ENCODE measurements around the gene PKD2L1.

DNA sequence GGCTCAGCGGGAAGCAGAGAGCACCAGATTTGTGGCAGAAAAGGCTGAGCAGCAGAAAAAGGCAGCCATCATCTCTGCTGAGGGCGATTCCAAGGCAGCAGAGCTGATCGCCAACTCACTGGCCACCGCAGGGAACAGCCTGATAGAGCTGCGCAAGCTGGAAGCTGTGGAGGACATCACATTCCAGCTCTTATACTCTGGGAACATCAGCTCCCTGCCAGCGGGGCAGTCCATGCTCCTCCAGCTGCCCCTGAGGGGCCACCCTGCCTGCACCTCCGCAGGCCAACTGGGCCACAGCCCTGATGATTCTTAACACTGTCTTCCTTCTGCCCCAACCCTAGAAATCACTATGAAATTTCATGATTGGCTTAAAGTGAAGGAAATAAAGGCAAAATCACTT, 81.2 kb downstream of the PKD2L1 start:
- TF ChIP-seq, protein P1, sequence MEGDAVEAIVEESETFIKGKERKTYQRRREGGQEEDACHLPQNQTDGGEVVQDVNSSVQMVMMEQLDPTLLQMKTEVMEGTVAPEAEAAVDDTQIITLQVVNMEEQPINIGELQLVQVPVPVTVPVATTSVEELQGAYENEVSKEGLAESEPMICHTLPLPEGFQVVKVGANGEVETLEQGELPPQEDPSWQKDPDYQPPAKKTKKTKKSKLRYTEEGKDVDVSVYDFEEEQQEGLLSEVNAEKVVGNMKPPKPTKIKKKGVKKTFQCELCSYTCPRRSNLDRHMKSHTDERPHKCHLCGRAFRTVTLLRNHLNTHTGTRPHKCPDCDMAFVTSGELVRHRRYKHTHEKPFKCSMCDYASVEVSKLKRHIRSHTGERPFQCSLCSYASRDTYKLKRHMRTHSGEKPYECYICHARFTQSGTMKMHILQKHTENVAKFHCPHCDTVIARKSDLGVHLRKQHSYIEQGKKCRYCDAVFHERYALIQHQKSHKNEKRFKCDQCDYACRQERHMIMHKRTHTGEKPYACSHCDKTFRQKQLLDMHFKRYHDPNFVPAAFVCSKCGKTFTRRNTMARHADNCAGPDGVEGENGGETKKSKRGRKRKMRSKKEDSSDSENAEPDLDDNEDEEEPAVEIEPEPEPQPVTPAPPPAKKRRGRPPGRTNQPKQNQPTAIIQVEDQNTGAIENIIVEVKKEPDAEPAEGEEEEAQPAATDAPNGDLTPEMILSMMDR (conservative IDR thresholded peaks at IDR 0.05; ENCODE audit: low read depth, low read length) = no peak
- no peak for TF ChIP-seq EZH2 (IDR thresholded peaks at IDR 0.05; ENCODE audit: borderline replicate concordance, low read depth, low read length, poor library complexity, severe bottlenecking)
